Activated T-cell treated with anti-CD3 and anti-CD28 coated beads, Interleukin-2, amount 50 U/mL, for 4 hours (primary cell): ENCODE data around the gene RMI2. TPM values are rescaled to one million over a fixed set of nuclear protein-coding genes. Genes with fewer than 3 reads are reported as not detected.

Experiments
- ATAC-seq, 2 donors: fragments of 200-7000 bp; cut with Tn5 transposase; one replicate each; pipeline ENCODE4 v1.10.0; 2021
- DNase-seq: peaks from one replicate; pipeline ENCODE4 v3.0.0-alpha.2; 2020
- H3K27me3 Mint-ChIP-seq: one replicate; pipeline ENCODE4 v1.8.0; 2021; ENCODE audit warnings: low read depth, mixed read lengths
- H3K36me3 Mint-ChIP-seq: one replicate; pipeline ENCODE4 v1.8.0; 2022; ENCODE audit warnings: mixed read lengths; ENCODE audit not compliant: insufficient read depth
- H3K4me1 Mint-ChIP-seq: one replicate; pipeline ENCODE4 v1.8.0; 2021; ENCODE audit warnings: low read depth, mixed read lengths
- H3K4me3 Mint-ChIP-seq: one replicate; pipeline ENCODE4 v1.8.0; 2021; ENCODE audit warnings: mild to moderate bottlenecking, moderate library complexity, mixed read lengths
- H3K9me3 Mint-ChIP-seq: one replicate; pipeline ENCODE4 v1.8.0; 2021; ENCODE audit warnings: mixed read lengths
- total RNA-seq, 3 donors: library from RNA; stranded (reverse); gene quantifications; one replicate each; pipeline ENCODE4 v1.2.1, GENCODE V29; 2021

The RMI2 gene
- total RNA-seq, 3 donors from 2014 or later, result 5.5 to 12.9 (median 12.8) TPM

GRCh38 chr16:11306381-11306780 is 38.9 kb upstream of the RMI2 start:
- Mint-ChIP-seq H3K4me3 (no peak overlapping the region), H3K9me3 (no peaks in the 10 kb centered on the region), H3K4me1 (peaks cover 19% of the 10 kb centered on the region), H3K27me3 (no peaks in the 10 kb centered on the region), H3K36me3 (no peaks in the 10 kb centered on the region)
- ATAC-seq (no peak), DNase-seq (no peak)

DNA sequence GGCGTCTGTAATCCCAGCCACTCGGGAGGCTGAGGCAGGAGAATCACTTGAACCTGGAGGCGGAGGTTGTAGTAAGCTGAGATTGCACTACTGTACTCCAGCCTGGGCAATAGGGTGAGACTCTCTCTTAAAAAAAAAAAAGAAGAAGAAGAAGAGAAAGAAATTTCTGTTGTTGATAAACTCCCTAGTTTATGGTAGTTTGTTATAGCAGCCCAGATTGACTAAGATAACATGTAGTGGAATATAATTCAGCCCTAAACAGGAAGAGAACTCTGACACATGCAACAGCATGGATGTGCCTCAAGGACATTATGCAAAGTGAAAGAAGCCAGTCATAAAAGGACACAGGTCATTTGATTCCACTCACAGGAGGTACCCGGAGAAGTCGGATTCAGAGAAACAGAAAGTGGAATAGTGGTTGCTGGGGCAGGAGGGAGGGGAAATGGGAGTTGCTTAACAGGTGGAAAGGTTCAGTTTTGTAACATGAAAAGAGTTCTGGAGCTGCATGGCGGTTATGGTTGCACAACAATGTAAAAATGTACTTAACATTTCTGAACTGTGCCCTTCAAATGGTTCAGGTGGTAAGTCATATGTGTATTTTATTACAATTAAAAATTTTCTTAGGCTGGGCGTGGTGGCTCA is 38.1 kb upstream of the RMI2 start:
- Mint-ChIP-seq H3K4me1 (peaks cover 24% of the 10 kb centered on the region), H3K9me3 (no peaks in the 10 kb centered on the region), H3K36me3 (no peaks in the 10 kb centered on the region), H3K27me3 (no peaks in the 10 kb centered on the region), H3K4me3 (no peak overlapping the region)
- DNase-seq, result no peak
- no peak for ATAC-seq

GRCh38 chr16:11307639-11308492 is 37.4 kb upstream of the RMI2 start:
- Mint-ChIP-seq H3K4me3 (no peak overlapping the region), H3K4me1 (peaks cover 31% of the 10 kb centered on the region), H3K27me3 (no peaks in the 10 kb centered on the region), H3K36me3 (no peaks in the 10 kb centered on the region), H3K9me3 (no peaks in the 10 kb centered on the region)
- no peak for DNase-seq
- ATAC-seq, result no peak

GRCh38 chr16:11308493-11309283 is 36.6 kb upstream of the RMI2 start:
- no peaks in the 10 kb centered on the region for H3K27me3 Mint-ChIP-seq
- H3K36me3 Mint-ChIP-seq, result no peaks in the 10 kb centered on the region
- H3K9me3 Mint-ChIP-seq, result no peaks in the 10 kb centered on the region
- no peak overlapping the region for H3K4me3 Mint-ChIP-seq
- DNase-seq, result no peak
- ATAC-seq, result no peak
- H3K4me1 Mint-ChIP-seq, result peaks cover 39% of the 10 kb centered on the region

DNA sequence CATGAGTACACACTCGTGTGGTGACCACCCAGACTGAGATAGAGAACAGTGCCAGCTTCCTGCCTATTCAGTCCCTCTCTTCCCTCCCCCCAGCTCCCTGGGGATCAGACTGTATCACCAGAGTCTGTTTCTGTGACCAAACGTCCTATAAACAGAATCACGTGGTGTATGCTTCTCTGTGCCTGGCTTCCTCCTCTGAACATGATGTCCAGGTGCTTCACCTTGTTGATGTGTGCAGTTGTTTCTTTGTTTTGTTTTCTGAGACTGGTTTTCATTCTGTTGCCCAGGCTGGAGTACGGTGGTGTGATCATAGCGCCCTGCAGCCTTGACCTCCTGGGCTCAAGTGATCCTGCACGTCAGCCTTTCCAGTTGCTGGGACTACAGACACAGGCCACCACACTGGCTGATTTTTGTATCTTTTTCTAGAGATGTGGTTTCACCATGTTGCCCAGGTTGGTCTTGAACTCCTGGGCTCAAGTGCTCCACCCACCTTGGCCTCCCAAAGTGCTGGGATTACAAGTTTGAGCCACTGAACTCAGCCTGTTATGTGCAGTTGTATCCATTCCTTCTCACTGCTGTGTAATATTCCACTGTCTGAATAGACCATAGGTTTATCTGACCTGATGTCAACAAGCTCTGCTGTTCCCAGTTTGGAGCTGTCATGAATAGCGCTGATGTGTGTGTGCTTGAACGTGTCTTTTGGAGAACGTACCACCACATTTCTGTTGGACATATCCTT is 35.2 kb upstream of the RMI2 start:
- Mint-ChIP-seq H3K9me3 (no peaks in the 10 kb centered on the region), H3K36me3 (no peaks in the 10 kb centered on the region), H3K27me3 (no peaks in the 10 kb centered on the region), H3K4me3 (no peak overlapping the region), H3K4me1 (peaks cover 42% of the 10 kb centered on the region)
- no peak for ATAC-seq
- no peak for DNase-seq

DNA sequence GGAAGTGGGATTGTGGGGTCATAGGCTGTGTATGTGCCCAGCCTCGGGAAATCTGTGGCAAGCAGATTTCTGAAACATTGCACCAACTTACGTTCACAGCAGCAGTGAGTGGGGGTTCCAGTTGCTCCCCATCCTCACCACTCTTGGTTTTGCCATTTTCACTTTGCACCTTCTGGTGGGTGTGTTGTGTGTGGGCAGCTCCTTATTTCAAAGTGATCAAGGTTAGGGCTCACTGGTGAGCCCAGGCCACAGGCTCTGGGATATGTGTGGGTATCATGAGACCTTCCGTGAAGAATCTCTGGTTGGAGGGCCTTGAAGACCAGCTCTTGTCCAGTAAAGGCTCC is 34.7 kb upstream of the RMI2 start:
- ATAC-seq (no peak), DNase-seq (no peak)
- Mint-ChIP-seq H3K36me3 (no peaks in the 10 kb centered on the region), H3K4me1 (peaks cover 42% of the 10 kb centered on the region), H3K9me3 (no peaks in the 10 kb centered on the region), H3K27me3 (no peaks in the 10 kb centered on the region), H3K4me3 (no peak overlapping the region)

DNA sequence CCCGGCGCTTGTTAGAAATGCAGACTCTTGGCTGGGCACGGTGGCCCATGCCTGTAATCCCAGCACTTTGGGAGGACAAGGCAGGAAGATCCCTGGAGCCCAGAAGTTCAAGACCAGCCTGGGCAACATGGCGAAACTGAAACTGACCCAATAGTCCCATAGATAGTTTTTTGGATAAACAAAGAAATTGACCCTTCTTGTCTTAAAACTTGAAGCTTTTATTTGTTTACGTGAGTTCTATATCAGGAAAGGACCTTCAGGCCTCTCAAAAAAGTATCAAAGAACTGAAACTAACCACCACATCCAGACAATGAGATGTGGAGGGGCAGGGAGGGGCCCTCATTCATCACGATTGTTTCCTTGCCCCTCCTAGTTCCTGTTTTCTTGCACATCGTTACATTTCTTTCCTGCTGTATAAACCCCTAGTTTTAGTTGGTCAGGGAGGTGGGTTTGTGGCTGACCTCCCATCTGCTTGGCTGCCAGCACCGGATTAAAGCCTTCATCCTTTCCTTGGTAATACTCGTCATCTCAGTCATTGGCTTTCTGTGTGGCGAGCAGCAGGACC is 34.2 kb upstream of the RMI2 start:
- ATAC-seq, result peak in 1 of 2 donors; percentile 11
- DNase-seq, result no peak
- H3K4me1 Mint-ChIP-seq, result peaks cover 42% of the 10 kb centered on the region
- no peaks in the 10 kb centered on the region for H3K36me3 Mint-ChIP-seq
- no peaks in the 10 kb centered on the region for H3K27me3 Mint-ChIP-seq
- H3K4me3 Mint-ChIP-seq, result no peak overlapping the region
- H3K9me3 Mint-ChIP-seq, result no peaks in the 10 kb centered on the region

DNA sequence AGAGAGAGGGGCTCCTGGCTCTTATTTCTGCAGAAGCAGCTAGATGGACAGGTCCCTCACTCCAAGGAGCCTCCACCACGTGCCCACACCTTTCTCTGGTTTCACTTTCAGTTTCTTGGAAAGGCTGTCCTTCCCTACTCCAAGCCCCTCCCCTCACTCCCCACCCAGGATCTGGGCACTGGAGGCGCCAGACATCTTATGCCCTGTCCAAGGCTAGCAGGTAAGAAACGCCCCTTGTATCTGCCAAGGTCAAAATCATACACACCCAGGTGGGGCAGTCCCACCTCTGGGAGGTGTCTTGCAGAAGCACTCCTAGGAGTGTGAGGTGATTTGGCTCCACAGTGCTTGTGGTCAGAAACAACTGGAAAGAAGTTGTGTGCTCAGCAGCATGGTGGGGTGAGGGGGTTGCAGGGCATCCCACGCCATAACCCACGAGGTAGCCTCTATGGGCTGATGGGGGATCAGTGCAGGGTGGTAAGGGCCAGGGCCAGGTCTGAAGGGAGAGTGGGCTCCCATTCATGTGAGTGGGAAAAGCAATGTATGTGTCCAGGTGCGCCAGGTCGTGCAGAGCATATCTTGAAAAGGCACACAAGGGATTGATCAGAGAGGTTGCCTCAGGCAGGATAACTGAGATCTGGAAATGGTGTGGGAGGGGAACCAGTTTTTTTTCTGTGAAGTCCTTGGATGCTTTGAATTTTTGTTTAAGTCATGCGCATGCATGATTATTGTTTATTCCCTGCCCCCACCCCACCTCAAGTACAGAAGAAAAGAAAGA is 32.4 kb upstream of the RMI2 start:
- Mint-ChIP-seq H3K36me3 (no peaks in the 10 kb centered on the region), H3K27me3 (no peaks in the 10 kb centered on the region), H3K9me3 (no peaks in the 10 kb centered on the region), H3K4me3 (no peak overlapping the region), H3K4me1 (peaks cover 39% of the 10 kb centered on the region)
- DNase-seq, result no peak
- no peak for ATAC-seq

DNA sequence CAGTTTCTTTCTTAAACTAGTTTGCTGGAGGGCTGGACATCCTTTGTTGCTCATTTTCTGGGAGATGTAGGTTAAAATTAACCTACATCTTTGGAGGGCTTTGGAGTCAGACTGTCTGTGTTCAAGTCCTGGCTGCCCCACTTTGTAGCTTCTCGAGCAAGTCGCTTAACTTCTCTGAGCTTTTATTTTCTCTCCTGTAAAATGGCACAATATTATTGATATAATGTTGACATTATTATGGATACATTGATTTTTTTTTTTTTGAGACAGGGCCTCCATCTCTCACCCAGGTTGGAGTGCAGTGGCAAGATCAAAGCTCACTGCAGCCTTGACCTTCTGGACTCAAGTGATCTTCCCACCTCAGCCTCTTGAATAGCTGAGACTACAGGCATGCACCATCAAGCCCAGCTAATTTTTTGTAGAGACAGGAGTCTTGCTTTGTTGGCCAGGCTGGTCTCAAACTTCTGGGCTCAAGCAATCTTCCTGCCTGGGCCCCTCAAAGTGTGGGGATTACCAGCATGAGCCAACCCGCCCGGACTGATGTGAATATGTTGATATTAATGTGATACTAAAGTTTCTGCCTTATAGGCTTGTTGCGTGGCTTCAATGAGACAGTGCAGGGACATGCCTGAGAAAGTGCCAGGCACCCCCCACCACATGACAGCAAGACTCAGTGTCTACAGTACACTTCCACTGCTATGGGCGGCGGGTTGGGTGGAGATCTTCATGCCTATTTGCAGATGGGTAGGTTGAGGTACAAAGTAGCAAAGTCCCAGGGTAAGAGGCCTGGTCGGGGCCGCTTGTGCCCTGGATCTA is 31.6 kb upstream of the RMI2 start:
- Mint-ChIP-seq H3K9me3 (no peaks in the 10 kb centered on the region), H3K27me3 (no peaks in the 10 kb centered on the region), H3K4me3 (no peak overlapping the region), H3K36me3 (no peaks in the 10 kb centered on the region), H3K4me1 (peaks cover 39% of the 10 kb centered on the region)
- ATAC-seq, result no peak
- DNase-seq, result no peak

DNA sequence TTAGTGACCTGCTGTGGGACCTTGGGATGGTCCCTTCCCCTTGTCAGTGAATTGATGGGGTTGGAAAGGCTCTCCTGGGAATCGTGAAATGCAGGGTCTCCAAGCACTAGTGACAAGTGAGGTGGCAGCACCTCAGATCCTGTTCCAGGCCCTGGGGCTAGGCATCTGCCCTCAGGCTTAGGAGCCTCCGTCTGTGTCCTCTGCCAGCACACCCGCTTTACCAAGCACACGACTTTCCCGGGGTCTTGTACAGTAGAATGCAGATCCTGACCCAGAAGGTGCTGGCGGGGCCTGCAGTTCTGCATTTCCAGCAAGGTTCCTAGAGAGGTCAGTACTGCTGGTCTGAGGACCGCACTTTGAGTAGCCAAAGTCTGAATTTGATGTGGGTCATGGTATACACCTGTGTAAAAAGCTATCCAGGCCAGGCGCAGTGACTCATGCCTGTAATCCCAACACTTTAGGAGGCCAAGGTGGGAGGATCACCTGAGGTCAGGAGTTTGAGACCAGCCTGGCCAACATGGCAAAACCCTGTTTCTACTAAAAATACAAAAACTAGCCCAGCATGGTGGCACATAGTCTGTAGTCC is 30.9 kb upstream of the RMI2 start:
- Mint-ChIP-seq H3K4me1 (peaks cover 39% of the 10 kb centered on the region), H3K27me3 (no peaks in the 10 kb centered on the region), H3K9me3 (no peaks in the 10 kb centered on the region), H3K36me3 (no peaks in the 10 kb centered on the region), H3K4me3 (no peak overlapping the region)
- ATAC-seq (no peak), DNase-seq (no peak)

DNA sequence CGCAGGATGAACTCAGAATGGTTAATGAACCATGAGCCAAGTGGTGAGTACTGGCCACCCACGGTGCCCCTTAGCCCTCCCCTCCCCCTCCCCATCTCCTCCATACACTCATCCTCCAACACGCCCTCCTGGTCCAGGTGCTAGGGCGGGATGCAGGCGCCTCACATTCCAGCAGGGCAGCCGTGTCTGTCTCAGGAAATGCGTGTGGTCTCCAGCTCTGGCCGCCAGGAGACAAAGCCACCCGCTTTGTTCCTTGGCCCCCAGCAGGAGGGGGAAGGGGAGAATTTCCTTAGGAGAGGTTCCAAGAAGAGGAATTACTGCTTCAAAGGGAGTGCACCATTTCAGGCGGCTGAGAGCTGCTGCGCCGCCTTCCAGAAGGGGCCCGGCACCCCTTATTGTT is 29.7 kb upstream of the RMI2 start:
- Mint-ChIP-seq H3K36me3 (no peaks in the 10 kb centered on the region), H3K9me3 (no peaks in the 10 kb centered on the region)

DNA sequence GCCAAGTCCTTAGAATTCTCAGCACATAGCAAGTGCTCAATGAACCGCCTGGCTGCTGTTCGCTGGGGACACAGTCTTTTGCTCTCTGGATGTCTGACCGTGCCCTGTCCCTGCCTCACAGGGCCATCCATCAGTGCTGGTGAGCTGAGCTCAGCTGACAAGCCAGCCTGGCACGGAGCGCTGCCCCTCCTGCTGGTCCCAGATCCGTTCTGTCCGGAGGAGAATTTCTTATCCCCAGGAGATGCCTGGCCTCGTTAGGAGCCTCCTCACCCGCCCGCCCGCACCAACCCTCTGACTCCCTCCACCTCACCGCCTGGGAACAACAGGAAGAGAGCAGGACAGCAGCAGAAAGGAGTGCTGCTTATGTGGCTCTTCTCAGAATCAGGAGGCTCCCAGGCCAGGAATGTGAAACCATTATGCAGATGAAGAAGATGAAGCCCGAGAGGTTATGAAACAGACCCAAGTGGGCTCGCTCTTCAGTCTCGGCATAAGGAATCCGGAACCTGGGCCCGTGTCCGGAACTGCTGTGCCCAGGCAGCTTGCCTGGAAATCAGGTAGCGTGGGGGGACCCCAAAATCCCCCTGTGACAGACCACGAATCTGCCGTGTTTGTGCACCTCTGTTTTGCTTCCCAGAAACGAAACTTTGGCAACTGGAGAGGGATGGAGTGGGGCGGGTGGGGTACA is 28.8 kb upstream of the RMI2 start:
- DNase-seq (no peak), ATAC-seq (no peak)
- no peak overlapping the region for H3K4me3 Mint-ChIP-seq
- H3K27me3 Mint-ChIP-seq, result no peaks in the 10 kb centered on the region
- H3K9me3 Mint-ChIP-seq, result no peaks in the 10 kb centered on the region
- H3K4me1 Mint-ChIP-seq, result peaks cover 23% of the 10 kb centered on the region
- H3K36me3 Mint-ChIP-seq, result no peaks in the 10 kb centered on the region

More for the DNA sequence above, 29.7 kb upstream of the RMI2 start:
- H3K4me1 Mint-ChIP-seq, result peaks cover 32% of the 10 kb centered on the region
- no peak overlapping the region for H3K4me3 Mint-ChIP-seq
- no peaks in the 10 kb centered on the region for H3K27me3 Mint-ChIP-seq
- no peak for ATAC-seq
- DNase-seq, result no peak
